Measurements from ENCODE around the gene C1QTNF4.
"Not testable (repeated sequence)": the region's sequence is repeated elsewhere in the genome, so short reads cannot be mapped to it uniquely, and the experiment has no call there.

The C1QTNF4 gene

GRCh38 chr11:47593934-47594855 is at the start of gene C1QTNF4:
C1QTNF4 (minus strand) TSS chr11:47594411; CDS start chr11:47590810, 3,601 bp downstream.
- no peak for DNase-seq (ENCODE audit: low read depth)

- peak; percentile 92 for DNase-seq (ENCODE audit: low read depth)
Measured at GRCh38 chr11:47642099-47642855, 48.1 kb upstream of the C1QTNF4 start, which contains the start of gene MTCH2. MTCH2 (minus strand) TSS chr11:47642559; CDS start chr11:47642465, 94 bp downstream.

GRCh38 chr11:47641600-47642098 is 47.4 kb upstream of the C1QTNF4 start:
- DNase-seq (ENCODE audit: low read depth), result no peak

- not testable (repeated sequence) for DNase-seq (ENCODE audit: low read depth)
Measured at GRCh38 chr11:47640506-47640905, 46.3 kb upstream of the C1QTNF4 start.

GRCh38 chr11:47636331-47636730 is 42.1 kb upstream of the C1QTNF4 start:
- DNase-seq (ENCODE audit: low read depth), result not testable (repeated sequence)

- DNase-seq (ENCODE audit: low read depth), result no peak
Measured at GRCh38 chr11:47631473-47631872, 37.3 kb upstream of the C1QTNF4 start.

GRCh38 chr11:47628026-47628425 is 33.8 kb upstream of the C1QTNF4 start:
- DNase-seq (ENCODE audit: low read depth), result no peak

GRCh38 chr11:47626234-47626633 is 32.0 kb upstream of the C1QTNF4 start:
- no peak for DNase-seq (ENCODE audit: low read depth)

- DNase-seq (ENCODE audit: low read depth), result no peak
Measured at GRCh38 chr11:47620836-47621378, 26.7 kb upstream of the C1QTNF4 start.

GRCh38 chr11:47617417-47617809 is 23.2 kb upstream of the C1QTNF4 start:
- DNase-seq (ENCODE audit: low read depth), result no peak

- no peak for DNase-seq (ENCODE audit: low read depth)
Measured at GRCh38 chr11:47616726-47617416, 22.7 kb upstream of the C1QTNF4 start.

GRCh38 chr11:47615249-47615648 is 21.0 kb upstream of the C1QTNF4 start:
- no peak for DNase-seq (ENCODE audit: low read depth)

GRCh38 chr11:47611348-47611794 is 17.2 kb upstream of the C1QTNF4 start:
- no peak for DNase-seq (ENCODE audit: low read depth)

- no peak for DNase-seq (ENCODE audit: low read depth)
Measured at GRCh38 chr11:47609675-47610074, 15.5 kb upstream of the C1QTNF4 start.

GRCh38 chr11:47607380-47607779 is 13.2 kb upstream of the C1QTNF4 start:
- no peak for DNase-seq (ENCODE audit: low read depth)

GRCh38 chr11:47606731-47607130 is 12.5 kb upstream of the C1QTNF4 start:
- no peak for DNase-seq (ENCODE audit: low read depth)

- no peak for DNase-seq (ENCODE audit: low read depth)
Measured at GRCh38 chr11:47605921-47606320, 11.7 kb upstream of the C1QTNF4 start.

- DNase-seq (ENCODE audit: low read depth), result no peak
Measured at GRCh38 chr11:47603295-47603694, 9.1 kb upstream of the C1QTNF4 start.

GRCh38 chr11:47599902-47600301 is 5.7 kb upstream of the C1QTNF4 start:
- no peak for DNase-seq (ENCODE audit: low read depth)

GRCh38 chr11:47595967-47596366 is 1.8 kb upstream of the C1QTNF4 start:
- DNase-seq (ENCODE audit: low read depth), result no peak

GRCh38 chr11:47595029-47595428 is 818 bp upstream of the C1QTNF4 start:
- DNase-seq (ENCODE audit: low read depth), result no peak

- no peak for DNase-seq (ENCODE audit: low read depth)
Measured at GRCh38 chr11:47593492-47593933, 698 bp downstream of the C1QTNF4 start.
